Colonic mucosa (tissue), 4 donors: ENCODE data around the gene GALNT10. TPM values are rescaled to one million over a fixed set of nuclear protein-coding genes. Genes with fewer than 3 reads are reported as not detected.

Source experiments
- DNase-seq: peaks from one replicate; pipeline ENCODE4 v3.0.0-alpha.2; 2020
- H3K27ac ChIP-seq: fragments of 200-600 bp; one replicate; pipeline ENCODE4 v1.8.0; 2021
- H3K27me3 ChIP-seq: fragments of 200-600 bp; one replicate; pipeline ENCODE4 v1.8.0; 2021
- H3K36me3 ChIP-seq: fragments of 200-600 bp; one replicate; pipeline ENCODE4 v1.8.0; 2021
- H3K4me1 ChIP-seq: fragments of 200-600 bp; one replicate; pipeline ENCODE4 v1.8.0; 2021; ENCODE audit warnings: mild to moderate bottlenecking
- H3K4me3 ChIP-seq: fragments of 200-600 bp; one replicate; pipeline ENCODE4 v1.8.0; 2021
- H3K9ac ChIP-seq, 2 donors: one replicate each; pipeline ENCODE4 v1.7.0; 2013; ENCODE audit warnings: control low read depth in 2 of 2, low read depth in 2 of 2, low read length in 2 of 2
- H3K9me3 ChIP-seq: fragments of 200-600 bp; one replicate; pipeline ENCODE4 v1.8.0; 2021
- intact Hi-C: fragments of 100-400 bp; cut with DNase I; formaldehyde crosslinking; loops from one replicate; pipeline ENCODE4 v1.14.1; 2022
- total RNA-seq, 2 donors: library from RNA; stranded (reverse); fragmentation: NEBNext Ultra II Directional in 1 of 2; extraction: Animal tissue kit (Norgen Biotek cat#: 25700) in 1 of 2; gene quantifications; one replicate each; pipeline ENCODE4 v1.2.1, GENCODE V29; 2021
- TF ChIP-seq, protein P1 (sequence below): fragments of 200-600 bp; IDR thresholded peaks from one replicate; pipeline ENCODE4 v1.8.0; 2022; ENCODE audit warnings: antibody characterized with exemption, mild to moderate bottlenecking
- donor health status: healthy.
- donor health status: DM: no; HTN: no; CAD: no.
- donor health status: DM: no; HTN: no; CAD: no.

GALNT10 gene
- total RNA-seq, 2 donors from 2014 or later, result 40.0 to 46.7 TPM

DNA sequence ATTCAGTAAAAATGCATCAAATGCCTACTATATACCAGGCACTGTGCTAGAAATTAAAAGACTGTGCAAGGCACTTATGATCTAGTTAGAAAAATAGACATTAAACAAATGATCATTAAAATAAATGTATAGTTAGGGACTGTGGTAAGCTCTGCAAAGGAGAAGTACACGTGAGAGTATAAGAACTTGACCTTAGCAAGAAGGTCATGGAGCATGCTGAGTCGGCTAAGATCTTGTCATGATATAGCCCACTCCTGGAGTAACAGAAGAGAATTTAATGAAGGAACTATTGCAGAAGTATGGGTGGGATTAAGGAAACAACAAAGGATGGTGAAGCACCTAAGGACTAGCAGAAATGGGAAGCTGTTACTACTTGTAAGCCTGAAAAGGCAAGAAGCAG is 231.8 kb downstream of the GALNT10 start:
- Histone ChIP-seq H3K9me3 (no peaks in the 10 kb centered on the region), H3K27ac (no peak overlapping the region), H3K9ac (no peak overlapping the region), H3K27me3 (no peaks in the 10 kb centered on the region), H3K36me3 (no peaks in the 10 kb centered on the region), H3K4me1 (no peaks in the 10 kb centered on the region), H3K4me3 (no peak overlapping the region)
- TF ChIP-seq, protein P1, sequence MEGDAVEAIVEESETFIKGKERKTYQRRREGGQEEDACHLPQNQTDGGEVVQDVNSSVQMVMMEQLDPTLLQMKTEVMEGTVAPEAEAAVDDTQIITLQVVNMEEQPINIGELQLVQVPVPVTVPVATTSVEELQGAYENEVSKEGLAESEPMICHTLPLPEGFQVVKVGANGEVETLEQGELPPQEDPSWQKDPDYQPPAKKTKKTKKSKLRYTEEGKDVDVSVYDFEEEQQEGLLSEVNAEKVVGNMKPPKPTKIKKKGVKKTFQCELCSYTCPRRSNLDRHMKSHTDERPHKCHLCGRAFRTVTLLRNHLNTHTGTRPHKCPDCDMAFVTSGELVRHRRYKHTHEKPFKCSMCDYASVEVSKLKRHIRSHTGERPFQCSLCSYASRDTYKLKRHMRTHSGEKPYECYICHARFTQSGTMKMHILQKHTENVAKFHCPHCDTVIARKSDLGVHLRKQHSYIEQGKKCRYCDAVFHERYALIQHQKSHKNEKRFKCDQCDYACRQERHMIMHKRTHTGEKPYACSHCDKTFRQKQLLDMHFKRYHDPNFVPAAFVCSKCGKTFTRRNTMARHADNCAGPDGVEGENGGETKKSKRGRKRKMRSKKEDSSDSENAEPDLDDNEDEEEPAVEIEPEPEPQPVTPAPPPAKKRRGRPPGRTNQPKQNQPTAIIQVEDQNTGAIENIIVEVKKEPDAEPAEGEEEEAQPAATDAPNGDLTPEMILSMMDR, result no peak
- intact Hi-C loops, result no loop called here
- no peak for DNase-seq

DNA sequence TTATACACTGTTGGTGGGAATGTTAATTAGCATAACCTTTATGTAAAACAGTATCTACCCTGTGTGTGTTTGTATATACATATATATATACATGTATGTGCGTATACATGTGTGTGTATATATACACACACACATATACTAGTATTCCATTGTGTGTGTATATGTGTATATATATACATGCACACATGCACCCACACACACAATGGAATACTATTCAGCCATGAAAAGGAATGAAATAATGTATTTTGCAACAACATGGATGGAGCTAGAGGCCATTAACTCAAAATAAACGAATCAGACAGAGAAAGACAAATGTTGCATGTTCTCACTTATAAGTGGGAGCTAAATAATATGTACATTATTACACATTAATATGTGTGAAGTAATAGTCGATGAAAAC is 237.7 kb downstream of the GALNT10 start:
- Histone ChIP-seq H3K4me1 (no peaks in the 10 kb centered on the region), H3K4me3 (no peak overlapping the region)

DNA sequence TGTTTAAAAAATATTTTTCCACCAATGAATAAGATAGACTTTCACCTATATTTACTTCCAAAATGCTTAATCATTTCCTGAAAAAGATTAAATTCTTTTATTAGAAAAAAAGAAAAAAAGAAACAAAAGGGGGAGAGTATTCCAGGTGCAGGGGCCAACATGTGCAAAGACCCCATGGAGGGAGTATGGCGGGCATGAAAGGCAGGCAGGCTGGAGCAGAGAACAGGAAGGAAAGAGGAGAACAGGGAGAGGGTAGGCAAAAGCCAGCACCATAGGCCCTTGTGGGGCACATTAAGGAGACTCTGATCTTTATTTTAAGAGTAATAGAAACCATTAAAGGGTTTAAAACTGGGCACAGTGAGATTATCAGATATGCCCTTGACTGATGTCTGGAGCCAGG is 238.8 kb downstream of the GALNT10 start:
- Histone ChIP-seq H3K27me3 (no peaks in the 10 kb centered on the region), H3K27ac (no peak overlapping the region), H3K9ac (no peak overlapping the region), H3K4me3 (no peak overlapping the region), H3K4me1 (no peaks in the 10 kb centered on the region), H3K36me3 (no peaks in the 10 kb centered on the region), H3K9me3 (no peaks in the 10 kb centered on the region)
- TF ChIP-seq, protein P1, result no peak
- intact Hi-C loops, result no loop called here
- DNase-seq, result no peak

More for the DNA sequence above, 237.7 kb downstream of the GALNT10 start:
- Histone ChIP-seq H3K9me3 (no peaks in the 10 kb centered on the region), H3K9ac (no peak overlapping the region), H3K27ac (no peak overlapping the region), H3K36me3 (no peaks in the 10 kb centered on the region), H3K27me3 (no peaks in the 10 kb centered on the region)
- TF ChIP-seq, protein P1, result no peak
- DNase-seq, result no peak
- intact Hi-C loops, result no loop called here

DNA sequence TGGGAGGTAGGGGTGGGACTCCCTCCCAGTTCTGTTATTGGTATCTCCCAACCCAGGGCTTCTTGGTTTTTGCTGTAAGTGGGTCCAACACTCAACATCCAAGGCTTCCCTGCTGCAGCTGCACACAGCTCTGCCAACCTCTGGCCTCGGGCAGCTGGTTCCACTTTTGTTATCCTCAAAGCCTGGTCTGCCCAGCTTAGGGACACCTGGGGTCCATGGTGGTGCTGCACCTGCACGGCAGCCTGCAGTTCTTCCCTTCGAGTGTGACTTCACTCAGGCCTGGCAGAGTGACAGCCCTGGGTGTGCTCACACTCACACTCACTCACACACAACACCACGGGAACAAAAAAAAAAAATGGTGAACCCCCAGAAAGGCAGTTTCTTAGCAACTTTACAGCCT is 239.9 kb downstream of the GALNT10 start:
- Histone ChIP-seq H3K4me1 (no peaks in the 10 kb centered on the region), H3K36me3 (no peaks in the 10 kb centered on the region), H3K4me3 (no peak overlapping the region), H3K27ac (no peak overlapping the region), H3K9me3 (no peaks in the 10 kb centered on the region), H3K9ac (no peak overlapping the region), H3K27me3 (no peaks in the 10 kb centered on the region)
- no peak for DNase-seq
- intact Hi-C loops, result no loop called here
- TF ChIP-seq, protein P1, result no peak

DNA sequence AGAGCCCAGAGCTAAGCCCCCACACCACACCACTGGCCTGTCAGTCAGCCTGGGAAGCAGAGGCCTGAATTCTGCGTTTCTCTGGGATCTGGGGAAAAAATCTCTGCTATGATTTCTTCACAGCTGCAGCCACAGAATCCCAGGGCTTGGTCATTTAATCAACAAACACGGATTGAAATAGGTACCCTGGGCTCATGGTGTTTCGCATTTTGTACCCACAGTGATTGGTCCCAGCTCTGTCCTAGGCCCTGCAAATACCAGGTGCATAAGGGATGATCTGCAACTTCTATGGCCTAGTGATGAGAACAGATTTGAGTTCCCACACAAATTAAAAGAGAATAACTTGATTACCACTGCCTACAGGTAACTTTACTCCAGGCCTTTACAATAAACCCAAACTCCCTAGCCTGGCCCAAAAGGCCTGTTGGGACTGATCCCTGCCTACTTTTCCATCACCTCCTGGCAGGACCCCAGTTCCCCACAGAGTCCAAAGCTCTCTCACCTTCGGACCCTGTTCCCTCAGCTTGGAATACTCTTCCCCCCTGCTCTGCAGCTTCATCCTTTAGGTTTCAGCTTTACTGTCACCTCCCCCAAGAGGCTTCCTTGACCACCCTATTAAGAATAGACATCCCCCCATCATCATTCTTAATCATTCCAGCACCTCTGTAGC is 240.6 kb downstream of the GALNT10 start:
- Histone ChIP-seq H3K9ac (no peak overlapping the region), H3K27me3 (no peaks in the 10 kb centered on the region), H3K4me1 (no peaks in the 10 kb centered on the region), H3K27ac (no peak overlapping the region), H3K9me3 (no peaks in the 10 kb centered on the region), H3K36me3 (no peaks in the 10 kb centered on the region), H3K4me3 (no peak overlapping the region)
- DNase-seq, result no peak
- intact Hi-C loops, result no loop called here
- TF ChIP-seq, protein P1, result no peak
